ENCODE data around the gene DYNC1I1.

- TF ChIP-seq EP300 (IDR thresholded peaks at IDR 0.05) (no peak), CTCF (IDR thresholded peaks at IDR 0.05) (no peak)
These were observed 56.8 kb downstream of the DYNC1I1 start for GRCh38 chr7:95828824-95829790.

Data from upper lobe of left lung (tissue), 4 donors.